ENCODE measurements around the gene ACTN4.

ACTN4 gene

DNA sequence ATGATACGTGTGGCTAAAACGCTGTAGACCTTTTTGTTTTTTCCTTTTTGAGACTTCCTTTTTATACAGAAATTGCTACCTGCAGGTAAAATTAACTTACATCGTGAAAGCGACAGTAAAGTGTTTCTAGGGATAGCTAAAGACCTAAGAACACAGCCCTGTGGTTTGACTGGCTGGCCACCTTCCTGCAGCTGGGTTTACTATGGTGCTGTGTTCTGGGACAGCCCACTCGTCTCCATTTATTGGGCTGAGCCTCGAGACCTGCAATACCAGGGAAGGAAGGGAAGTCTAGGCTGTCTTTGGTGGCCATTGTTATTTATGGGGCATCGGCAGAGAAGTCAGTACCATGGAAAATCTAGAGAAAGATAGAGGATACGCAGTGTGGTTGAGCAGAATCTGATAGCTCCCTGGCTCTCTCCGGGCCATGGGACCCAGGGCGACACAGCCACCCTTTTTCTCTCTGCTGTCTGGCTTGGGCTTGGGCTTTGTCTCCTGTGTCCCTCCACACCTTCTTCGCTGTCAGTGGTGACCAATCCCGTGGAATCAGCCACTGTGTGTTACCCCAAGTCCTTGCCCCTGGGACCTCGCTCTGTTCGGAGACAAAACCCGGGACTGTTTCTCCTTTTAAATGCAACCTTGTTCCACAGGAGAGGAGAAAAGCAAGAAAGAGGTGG lies 30.9 kb downstream of the ACTN4 start:
- no peak for DNase-seq (ENCODE audit: low read depth)

GRCh38 chr19:38678891-38679494 lies 31.5 kb downstream of the ACTN4 start:
- DNase-seq (ENCODE audit: low read depth) = no peak

DNA sequence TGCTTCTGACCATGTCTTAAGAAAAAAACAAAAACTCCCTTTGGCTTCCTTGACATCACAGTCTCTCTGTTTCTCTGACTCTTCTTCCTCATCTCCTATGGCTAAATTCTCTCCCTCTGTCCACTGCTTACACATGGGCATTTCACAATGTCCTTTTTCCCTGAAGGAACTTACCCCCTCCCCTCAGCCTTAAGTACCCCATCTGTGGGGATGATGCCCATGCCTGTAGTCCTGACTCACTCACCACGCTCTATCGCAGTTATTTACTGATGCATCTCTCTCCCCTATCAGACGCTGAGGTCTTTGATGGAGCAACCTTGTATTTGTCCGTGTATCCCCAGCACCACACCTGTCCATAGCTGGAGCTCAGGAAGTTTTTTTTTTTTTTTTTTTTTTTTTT lies 32.4 kb downstream of the ACTN4 start:
- no peak for DNase-seq (ENCODE audit: low read depth)

DNA sequence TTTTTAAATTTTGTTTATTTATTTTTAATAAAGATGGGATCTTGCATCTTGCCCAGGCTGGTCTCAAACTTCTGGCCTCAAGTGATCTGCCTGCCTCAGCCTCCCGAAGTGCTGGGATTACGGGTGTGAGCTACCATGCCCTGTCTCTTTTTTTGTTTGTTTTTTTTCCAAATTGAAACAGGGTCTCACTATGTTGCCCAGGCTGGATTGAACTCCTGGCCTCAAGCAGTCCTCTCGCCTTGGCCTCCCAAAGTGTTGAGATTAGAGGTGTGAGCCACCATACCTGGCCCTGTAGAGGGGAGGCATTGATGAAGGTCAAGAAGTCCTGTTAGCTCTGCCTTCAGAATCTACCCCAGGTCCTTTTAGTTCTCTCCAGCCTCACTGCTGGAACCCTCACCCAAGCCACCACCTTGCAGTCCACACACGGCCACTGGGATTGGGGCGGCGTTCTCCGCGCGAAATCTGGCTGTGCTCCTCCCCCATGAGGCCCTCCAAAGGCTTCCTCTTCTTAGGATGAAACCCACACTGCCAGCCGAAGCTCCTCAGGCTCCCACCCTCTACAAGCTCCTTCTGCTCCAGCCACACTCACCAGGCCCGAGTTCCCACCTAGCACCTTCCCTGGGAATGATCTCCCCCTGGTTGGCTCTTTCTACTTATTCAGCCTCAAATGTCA lies 34.9 kb downstream of the ACTN4 start:
- DNase-seq (ENCODE audit: low read depth) = no peak

GRCh38 chr19:38682872-38683392 lies 35.5 kb downstream of the ACTN4 start:
- no peak for DNase-seq (ENCODE audit: low read depth)

- peak; percentile 94 for DNase-seq (ENCODE audit: low read depth)
Measured at GRCh38 chr19:38683393-38684077, 36.1 kb downstream of the ACTN4 start.

DNA sequence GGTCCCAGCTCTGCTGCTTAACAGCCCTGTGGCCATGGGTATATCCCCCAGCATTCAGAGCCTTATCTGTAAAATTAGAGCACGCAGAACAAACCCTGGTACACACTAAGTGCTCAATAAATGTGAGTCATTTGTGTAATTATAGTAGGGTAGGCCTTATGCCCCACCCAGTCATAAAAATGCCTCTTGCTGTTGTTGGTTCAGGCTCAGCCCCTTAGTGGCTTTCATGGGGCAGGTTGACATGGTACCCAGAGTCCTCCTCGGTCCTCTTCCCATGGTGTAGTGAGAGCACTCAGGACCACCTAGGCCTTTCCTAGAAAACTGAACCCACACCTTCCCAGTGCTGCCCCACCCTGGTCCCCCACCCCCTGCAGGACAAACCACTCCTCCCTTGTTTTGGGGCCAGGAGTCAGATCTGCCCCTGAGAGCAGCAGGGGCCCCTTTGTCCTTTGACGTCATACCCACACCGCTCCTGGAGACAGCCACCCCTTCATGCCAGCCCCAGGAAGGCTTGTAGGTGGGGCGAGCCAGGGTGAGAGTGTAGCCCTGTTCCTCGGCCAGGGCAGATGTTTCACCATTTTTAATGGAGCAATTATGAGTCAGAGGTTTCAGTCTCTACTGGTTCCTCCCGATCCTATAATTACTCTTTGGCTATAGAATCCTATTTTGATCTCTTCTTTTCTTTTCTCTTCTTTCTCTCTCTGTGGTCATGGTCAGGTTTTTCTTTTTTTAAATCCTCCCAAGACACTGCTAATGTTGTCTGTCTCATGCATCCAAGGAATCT lies 36.8 kb downstream of the ACTN4 start:
- peak; percentile 81 for DNase-seq (ENCODE audit: low read depth)

GRCh38 chr19:38684862-38685665 lies 37.6 kb downstream of the ACTN4 start:
- no peak for DNase-seq (ENCODE audit: low read depth)

DNA sequence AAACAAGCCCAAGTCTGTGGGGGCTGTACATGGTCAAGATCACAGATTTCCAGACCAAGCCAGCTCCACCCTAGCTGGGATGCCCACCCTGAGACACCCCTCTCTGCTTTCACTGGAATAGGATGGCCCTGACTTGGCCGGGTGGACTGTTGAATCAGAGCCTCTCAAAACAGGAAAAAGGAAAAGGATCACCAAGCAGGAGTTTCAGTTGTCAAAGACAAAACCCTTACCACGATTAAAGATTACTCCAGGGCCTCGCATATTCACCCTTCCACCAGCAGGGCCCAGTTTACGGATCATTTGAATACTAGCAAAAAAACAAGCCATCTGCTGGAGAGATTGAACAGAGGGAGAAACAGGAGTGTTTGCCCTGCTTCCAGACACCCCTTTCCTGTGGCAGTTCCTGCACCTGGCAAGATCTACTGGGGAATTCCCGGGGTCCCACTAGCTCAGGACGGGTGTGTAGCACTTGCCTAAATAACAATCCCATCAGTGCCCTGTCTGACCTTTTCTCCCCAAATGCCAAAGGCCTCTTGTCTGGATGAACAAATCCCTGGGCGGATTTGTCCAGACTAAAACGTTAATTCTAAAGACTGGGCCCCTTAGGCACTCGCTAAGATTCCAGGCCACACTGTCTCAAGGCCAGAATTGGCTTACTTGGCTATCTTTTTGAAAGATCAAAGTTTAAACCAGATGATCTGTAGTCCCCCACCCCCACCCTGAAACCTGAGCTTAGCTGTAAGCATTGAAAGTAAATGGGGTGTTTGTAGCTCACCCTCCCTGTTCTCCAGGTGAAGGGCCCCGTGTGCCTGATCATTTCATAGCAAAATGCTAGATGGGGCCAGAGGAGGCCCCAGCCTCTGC lies 38.4 kb downstream of the ACTN4 start:
- DNase-seq (ENCODE audit: low read depth) = no peak

DNA sequence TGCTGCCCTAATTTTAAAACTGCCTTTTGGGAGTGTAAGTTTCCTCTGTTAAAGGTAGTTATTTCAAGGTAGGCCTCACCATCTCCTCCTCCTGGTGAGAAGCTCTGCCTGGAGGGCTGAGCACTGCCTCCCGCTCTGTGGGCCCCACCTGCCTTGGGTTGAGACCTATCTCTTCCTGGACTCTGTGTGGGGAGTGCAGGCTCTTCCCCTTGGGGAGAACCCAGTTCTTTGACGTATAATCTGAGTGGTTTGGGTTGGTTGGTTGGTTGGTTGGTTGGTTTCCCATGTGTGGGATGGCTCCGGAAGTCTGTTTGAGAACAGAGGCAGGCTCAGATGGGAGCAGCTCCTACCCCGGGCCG lies 39.1 kb downstream of the ACTN4 start:
- DNase-seq (ENCODE audit: low read depth) = no peak

- DNase-seq (ENCODE audit: low read depth) = no peak
Measured at GRCh38 chr19:38687837-38688378, 40.5 kb downstream of the ACTN4 start.

- DNase-seq (ENCODE audit: low read depth) = no peak
Measured at GRCh38 chr19:38690146-38690545, 42.7 kb downstream of the ACTN4 start.

DNA sequence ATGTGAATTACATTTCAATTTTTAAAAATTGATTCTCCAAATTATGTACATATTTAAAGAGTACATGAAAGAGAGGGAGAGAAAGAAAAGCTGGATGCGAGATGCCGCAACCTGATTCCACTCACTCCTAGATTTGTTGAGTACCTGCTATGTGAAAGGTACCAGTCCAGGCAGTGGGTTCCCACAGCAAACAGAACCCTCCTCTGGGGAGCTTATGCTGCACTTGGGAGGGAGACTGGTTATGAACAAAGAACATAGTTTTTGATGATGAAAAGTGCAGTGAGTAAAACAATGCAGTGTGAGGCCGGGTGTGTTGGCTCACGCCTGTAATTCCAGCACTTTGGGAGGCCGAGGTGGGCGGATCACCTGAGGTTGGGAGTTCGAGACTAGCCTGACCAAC lies 43.4 kb downstream of the ACTN4 start:
- DNase-seq (ENCODE audit: low read depth) = no peak

DNA sequence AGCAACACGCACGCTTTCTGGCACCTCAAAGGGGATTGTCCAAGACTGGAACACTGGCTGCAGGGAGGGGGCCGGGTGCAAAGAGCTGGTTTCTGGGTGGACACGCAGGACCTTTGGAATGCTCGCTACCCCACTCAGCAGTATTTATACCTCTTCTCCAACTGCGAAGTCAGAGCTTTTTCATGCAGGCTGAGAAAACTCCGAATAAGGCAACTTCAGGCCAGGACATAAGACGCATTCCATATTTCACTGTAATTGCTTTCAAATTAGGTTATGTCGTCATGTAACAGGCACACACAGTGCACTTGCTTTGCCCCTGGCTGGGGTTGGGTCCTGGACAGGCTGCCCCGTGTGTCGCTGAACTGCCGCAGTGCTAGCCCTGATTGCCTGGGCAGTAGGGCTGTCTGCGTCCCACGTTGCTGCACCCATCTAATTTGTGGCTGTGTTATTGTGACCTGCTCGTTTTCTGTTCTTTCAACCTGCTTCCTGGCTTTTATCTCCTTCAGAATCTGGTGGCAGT lies 44.5 kb downstream of the ACTN4 start:
- DNase-seq (ENCODE audit: low read depth) = no peak

DNA sequence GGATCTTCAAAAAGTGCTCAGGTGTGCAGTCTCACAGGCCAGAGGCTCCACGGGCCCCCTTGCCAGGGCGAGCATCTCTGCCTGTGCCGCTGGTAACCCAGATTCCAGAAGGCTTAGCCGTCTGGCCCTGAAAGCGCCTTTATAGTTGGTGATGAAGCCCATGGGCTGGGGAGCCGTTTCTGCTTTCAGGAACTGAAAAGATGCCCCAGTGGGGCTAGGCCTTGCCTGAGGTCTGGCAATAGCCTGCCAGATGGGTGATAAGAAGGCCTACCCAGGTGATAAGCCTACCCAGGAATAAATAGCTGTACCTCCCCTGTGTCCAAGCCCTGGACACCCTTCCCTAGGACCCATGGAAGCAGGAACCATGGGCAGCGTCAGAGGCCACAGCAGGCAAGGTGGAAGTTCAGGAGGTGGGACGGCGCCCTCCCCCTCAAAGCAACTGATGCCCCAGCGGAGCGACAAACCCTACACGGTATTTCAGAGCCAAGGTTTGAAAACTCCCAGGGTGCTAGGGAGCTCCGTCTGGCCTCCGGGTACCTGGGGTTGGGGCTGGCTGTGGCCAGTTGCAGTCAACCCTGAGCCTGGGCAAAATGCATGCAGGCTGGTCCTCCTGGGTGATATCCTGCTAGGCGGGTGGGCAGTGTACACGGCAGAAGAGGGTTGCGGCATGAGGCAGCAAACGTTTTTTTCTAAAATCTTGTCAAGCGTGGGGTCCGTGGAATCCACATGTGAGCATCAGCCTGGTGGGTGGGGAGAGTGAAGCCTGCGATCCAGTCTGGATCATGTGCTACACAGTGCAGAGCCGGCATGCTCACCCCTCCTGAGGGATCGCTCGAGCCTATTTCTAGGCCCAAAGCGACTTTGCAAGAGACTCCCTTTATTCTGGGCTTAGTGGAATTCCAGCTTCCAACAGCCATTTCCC lies 45.3 kb downstream of the ACTN4 start:
- no peak for DNase-seq (ENCODE audit: low read depth)

DNA sequence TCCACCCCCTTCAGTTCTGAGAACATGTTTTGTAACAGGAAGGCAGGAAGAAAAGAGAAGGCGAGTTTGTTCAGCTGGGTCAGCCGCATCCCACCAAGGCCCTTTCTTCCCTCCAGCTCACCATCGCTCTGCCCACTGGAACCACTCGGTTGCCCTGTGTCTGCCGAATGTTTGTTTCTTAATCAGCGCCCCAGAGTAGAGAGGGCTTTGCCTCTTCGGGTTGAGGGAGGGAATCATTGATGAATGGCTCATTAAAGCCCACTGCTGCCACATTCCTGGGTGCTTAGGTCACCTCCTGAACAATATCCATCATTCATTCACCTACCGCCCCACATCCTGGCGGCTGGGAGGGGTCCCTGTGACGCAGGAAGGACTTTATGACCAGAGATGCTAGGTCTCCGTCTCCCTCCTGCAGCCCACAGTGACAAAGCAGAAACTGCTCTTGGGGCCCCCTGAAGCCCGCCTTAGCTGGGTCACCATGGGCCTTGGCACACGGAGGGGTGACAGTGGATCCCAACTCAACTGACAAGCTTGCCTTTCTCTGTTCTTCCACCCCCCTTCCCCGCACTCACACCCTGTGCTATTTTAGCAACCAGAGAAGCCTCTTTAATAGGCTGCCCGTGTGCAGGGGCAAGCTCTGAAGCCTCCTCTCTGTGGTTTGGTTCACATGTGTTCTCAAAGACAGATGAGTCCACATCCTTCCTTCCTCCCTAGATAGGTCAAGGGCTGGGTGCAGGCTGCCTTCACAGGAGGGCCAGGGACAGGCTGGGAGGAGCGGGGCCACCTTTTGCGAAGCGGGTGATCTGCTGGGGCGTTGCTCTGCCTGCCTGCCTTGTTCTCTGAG lies 46.2 kb downstream of the ACTN4 start:
- peak; percentile 71 for DNase-seq (ENCODE audit: low read depth)

DNA sequence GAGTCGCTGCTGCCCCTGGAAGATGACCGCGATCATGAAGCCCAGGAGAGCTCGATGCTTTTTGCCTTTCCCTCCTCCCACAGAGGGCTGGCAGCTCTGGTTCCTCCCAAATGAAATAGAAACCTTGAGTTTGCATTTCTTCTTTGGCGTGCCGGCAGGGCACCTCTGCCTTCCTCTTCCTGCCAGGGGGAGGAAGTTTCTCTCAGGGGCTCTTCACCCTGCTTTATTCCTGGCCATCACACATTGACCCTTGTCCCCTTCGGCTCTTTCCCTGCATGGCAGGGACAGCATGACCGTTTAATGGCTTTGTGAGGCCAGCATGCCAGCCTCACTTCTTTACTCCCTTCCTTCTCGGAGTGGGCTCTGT lies 47.9 kb downstream of the ACTN4 start:
- DNase-seq (ENCODE audit: low read depth) = no peak
